Stimulated activated CD4-positive, alpha-beta T cell treated with anti-CD3 and anti-CD28 coated beads, Interleukin-1b, Interleukin-23, amount 100 ng/mL, for 48 hours (primary cell): ENCODE data around the gene BDNF.

Source experiments
- DNase-seq: peaks from one replicate; pipeline ENCODE4 v3.0.0-alpha.2; 2020

BDNF gene

DNA sequence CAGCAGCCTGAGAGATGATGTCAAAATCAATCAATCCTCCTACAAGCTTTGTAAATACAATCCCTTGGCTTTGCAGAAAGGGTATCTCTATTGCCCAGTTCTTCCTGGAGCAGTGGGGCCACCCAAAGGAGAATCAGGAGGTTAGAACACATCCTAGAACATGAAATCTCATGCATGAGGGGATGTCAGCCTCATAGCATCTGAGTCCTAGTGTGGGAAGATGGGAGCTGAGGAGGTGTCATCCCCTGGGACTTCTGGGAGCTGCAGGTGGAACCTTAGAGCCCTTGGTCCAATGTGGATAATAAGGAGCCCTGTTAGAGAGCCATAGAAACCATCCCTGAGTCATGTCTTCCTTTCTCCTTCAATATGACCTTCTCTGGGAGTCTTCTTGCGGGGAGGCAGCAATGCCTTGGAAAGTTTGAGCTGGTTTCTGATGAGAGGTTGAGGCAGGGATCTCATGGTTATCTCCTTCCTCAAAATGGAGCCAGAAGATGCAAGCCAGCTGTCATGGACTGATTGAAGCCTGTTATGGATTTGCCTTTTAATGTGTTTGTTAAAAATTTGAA, 74.8 kb downstream of the BDNF start:
- DNase-seq: no peak

DNA sequence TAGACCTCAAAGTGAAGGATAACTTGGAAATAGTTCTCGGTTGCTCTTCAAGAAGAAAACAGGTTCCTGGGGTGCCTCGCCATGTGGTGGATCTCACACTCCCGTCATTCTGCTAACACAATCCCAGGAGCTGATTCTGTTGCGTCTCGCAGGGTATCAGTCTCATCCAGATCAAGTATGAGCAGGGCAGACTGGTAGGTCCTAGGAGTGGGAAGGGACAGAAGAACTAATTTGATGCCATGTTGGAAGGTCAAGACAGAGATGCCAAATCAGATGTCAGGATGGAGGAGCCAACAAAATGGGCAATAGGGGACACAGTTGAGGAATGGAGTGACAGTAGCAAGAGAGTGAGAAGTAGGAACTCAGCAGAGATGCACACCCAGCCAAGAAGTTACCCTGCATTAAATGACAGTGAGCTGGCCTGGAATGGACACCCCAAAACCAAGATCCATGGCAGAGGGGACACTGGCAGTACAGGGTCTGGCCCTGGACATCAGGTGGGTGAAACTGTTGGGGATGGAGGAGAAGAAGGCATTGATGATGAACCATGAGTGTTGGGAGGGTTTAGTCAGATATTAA, 76.2 kb downstream of the BDNF start:
- no peak for DNase-seq

DNA sequence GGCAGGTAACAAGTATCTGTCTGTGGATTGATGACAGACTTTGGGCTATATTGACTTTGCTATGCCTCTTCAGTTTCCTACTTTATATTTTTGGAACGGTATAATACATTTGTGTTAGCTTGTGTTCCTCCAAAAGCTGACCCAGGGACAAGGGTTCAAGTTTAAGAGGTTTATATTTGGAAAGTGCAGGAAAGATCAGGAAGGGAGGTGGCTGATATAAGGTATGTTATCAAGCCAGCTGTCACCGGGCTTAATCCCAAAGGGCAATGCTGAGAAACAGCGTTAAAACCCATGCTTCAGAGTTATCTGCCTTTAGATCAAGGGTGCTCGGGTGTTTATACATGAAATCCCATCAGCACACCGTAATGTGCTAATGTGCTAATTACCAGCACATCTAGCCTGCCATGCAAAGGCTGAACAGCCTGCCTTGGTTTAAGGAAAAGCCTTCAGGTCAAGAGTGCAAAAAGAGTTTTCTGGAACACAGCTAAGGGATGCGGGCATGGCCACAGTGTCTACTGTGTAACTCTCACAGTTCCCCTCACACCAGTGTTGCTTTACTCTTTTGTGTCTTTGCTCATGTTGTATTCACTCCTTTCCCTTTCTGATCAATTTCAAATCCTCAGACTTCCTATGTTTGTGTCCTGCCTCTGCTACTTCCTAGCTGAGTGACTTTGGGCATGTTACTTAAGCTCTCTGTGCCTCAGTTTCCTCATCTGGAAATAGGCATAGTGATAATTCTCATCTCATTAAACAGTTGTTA, 77.5 kb downstream of the BDNF start:
- no peak for DNase-seq

DNA sequence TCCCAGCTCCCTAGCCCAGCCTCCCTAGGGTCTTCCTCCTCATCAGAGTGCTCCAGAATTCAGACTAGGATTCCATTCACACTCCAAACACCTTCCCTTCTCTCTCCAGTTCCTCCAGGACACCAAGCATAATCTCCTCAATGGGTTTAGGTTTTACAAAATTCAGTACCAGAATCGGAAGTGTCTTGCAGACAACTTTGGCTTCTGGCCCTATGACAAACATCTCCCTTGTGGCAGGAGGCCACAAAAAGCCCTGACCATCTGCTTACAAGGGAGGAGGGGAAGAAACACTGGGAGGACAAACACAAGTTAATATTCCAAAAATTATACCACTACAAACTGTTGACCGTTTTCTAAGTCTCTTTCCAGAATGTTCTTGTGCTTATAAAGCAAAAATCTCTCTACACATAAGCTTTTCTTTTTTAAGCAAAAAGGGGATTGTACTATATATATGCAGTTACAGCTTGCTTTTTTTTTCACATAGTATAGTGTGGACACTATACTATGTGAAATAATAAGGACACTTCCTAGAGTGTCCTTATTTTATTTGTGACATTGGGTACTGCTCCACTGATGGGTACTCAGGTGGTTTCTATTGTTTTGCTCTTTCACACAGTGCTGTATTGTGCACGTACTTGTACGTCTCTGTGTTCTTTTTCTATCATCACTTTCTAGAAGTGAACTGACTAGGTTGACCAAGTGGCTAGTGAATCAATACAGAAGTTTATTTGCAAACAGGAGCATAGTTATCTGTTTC, 78.7 kb downstream of the BDNF start:
- no peak for DNase-seq

DNA sequence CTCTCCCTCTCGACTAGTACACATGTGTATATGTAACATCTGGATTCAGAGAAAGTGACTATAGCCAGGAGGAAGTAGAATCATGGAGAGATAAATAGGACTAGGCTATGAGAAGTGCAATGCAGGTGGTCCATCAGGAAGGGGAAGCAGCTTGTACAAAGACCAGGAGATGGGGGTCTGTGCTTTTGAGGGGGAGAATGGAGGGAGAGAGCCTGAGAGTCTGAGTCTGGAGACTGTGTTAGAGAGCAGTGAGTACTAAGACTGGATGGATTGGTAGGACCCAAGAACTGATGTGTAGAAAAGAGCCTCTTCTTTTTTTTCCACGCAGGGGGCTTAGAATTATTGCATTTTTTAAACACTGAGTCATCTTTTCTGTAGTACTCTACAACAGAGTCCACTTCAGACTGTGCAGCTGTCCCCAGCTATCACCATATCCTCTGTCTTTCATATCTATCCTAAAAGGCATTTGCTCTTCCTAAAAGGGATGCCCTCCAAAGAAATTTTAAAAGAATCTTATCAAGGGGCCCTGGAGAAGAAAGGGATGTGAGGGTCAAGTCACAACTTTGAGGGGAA, 80.4 kb downstream of the BDNF start:
- no peak for DNase-seq

DNA sequence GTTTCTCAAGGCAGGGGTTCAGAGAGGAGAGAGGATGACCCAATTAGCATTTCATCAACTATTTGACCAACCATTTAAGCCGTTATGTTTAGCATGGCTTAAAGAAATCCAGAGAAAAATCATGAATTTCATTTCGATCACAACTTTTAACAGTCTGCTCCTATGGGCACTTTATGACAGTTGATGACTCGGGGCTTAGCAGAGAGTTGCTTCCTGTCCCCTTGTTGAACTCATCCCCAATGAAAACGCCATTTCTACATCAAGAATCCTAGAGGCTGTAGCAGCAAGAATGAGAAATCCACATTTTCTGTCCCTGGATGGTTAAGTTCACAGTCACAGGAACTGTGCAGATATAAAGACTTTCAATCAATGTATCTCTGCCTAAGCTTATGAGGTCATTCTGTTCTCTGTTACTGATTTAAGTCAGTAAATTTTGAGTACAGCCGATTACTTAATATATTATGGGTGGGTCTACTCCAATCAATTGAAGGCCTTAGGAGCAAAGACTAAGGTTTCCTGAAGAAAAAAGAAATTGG, 81.1 kb downstream of the BDNF start:
- no peak for DNase-seq

DNA sequence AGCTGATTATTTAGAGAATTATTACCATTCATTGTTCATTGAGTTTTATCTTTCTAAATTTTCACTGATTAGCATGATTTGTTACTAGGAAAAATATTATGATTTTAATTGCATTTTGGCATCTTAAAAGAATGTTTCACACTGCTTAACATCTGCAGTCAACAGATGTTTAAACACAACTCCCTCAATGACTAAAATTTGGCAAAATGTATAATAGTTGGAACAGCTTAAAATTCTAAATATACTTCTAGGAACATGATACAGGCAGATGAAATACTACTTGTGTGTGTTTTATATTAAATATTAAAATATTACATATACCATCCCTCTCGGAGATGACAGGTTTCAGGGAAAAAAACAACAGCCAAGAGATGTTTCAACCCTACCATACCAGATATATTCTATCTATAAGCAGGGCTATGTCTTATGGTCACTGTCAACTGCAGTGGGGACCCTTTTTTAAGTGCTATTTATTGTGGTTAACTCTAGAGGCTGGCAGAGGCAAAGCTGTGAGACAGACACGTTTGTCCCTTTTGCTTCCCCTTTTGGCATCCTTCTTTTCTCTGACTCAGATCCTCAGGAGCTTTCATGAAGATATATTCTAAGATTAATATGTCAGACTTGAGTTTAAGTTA, 81.9 kb downstream of the BDNF start:
- no peak for DNase-seq

DNA sequence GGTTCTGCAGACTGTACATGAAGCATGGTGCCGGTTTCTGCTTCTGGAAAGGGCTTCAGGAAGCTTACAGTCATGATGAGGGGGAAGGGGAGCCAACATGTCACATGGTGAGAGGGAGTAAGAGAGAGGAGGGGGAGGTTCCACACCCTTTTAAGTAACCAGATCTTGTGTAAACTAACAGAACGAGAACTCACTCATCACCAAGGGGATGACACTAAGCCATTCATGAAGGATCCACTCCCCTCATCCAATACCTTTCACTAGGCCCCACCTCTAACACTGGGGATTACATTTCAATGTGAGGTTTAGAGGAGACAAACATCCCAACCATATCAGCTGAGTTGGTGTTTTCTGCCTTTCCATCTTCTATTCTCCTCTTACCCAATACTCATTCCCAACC, 83.5 kb downstream of the BDNF start:
- no peak for DNase-seq

DNA sequence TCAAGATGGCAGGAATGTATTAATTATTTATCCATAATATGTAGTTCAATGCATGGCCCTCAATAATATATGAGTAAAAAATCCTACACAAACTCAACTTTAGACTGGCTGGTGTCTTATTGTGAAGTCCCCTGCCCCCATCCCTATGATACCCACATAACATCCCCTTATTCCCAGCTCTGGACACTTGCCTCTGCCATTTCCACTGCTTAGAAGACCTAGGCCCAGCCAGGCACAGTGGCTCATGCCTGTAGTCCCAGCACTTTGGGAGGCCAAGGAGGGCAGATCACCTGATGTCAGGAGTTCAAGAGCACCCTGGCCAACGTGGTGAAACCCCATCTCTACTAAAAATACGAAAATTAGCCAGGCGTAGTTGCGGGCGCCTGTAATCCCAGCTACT, 84.4 kb downstream of the BDNF start:
- DNase-seq: no peak

DNA sequence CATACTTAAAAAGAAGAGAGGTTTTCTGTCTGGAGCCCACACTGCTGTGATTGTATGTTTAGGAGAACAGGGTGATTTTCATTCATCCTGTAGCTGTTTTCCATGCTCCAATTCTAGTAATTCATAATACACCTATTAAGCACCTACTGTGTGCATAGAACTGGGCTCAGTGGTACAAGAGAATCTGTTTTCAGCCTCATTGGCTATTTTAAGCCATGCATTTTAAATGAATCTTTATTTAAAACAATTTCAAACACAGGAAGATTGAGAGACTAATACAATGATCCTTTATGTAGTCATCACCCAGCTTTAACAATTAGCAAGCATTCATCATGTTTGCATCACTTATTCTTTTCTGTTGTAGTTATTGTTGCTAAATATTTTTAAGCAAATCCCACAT, 86.2 kb downstream of the BDNF start:
- no peak for DNase-seq

DNA sequence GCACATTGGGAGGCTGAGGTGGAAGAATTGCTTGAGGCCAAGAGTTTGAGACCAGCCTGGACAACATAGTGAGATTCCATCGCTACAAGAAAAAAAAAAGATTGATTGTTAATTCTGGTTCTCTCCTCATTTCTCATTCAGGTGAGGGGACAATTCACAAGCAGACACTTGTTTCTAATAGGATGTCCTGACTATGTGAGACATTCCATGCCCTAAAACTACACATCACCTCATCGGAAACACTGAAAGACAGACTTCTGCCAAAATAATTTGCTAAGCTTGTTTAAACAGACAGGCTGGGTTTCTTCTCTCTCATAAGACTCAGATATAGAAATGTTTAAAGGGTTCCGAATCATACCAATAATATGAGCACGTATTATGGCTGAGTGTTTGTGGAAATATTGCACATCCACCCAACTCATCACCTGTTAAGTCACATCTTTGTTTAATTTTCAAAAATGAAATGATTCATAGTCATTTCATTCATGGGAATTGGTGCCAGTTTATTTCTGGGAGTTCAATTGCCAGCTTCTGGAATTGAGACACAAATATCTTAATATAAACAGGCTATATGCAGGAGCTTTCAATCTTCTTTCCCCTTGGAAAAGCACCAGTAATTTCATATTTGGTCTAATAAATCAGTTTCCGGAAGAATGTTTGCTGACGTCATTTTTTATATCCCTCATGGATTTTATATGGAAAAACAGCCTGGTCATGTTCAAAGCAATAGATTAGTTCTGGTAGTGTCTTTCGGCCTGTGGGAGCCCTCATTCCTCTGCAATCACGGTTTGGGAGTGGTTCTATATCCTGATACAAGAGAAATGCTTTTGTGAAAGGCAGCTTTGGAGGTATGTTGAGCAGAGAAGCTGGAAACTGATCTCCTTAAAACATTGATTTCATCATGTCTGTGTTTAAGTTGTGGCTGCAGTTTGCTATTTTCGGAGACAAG, 87.0 kb downstream of the BDNF start:
- no peak for DNase-seq

DNA sequence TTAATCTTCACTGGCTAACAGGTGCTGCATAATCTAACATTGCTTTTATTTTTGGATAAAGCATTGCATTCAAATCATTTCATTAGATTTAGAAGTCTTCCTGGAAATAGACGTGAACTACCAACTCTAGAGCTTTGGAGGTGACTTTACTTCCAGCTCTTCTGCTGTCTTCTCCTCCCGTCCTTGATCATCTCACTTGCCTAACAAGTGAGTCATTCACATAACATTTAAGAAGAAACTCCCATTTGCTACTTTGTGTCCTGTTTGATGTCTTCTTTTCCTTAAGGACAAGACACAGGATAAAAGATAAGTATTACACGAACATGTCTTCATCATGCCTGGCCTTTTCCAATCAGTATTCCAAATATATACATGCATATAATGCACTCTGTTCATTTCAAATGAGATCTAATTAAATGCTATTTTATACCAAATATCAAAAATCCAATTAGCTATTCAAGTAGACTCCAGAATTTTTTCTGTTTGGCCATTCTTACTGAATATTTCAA, 88.3 kb downstream of the BDNF start:
- no peak for DNase-seq

DNA sequence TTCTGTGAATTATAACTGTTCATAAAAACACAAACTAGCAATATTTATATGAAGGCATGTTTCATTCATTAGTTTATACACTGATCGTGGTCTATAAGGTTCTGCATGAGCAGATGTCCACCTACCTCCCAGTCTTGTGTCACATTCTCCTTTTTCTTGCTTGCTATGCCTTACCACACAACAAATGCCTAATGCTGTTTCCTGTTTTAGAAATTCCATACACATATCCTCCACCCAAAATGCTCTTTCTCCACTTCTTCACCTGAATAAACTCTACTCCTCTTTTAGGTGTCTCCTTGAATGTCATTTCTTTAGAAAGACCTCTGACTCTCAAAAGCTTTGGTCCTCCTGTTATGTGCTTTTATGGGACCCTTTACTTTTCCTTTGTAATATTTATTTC, 88.9 kb downstream of the BDNF start:
- no peak for DNase-seq

DNA sequence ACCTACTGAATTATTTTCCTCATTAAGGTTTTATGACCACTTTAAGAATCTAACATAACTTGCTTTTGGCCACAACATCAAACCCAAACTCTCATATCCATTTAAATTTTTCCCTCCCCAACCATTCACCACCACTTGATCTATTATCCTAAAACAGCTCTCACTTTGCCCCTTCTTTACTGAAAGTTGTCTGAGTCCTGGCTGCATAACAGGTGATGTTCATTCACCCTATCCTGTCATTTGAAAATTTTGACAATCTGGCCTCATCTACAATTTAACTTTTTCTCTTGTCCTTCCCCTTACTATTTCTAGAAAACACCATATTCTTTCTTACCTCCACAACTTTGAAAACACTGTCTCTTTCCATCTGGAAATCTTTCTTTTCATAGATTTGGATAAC, 89.3 kb downstream of the BDNF start:
- DNase-seq: no peak

DNA sequence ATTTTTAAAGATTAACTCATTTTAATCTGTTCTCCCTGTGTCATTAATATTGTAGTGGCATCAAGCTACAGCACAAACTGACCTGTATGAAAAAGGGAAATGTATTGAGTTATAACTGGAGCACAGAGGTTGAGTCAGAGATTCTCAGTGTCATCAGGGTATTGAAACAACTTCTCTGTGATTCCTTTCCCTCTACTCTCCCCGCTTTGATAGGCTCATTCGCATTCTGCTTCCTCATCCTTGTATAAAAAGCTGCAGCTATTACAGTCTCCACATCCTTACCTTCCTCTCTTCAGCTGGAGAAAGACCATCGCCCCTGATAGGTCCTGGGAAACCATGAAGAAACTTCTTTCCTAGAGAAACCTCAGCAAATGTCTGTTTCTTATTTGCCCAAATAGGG, 90.0 kb downstream of the BDNF start:
- no peak for DNase-seq

DNA sequence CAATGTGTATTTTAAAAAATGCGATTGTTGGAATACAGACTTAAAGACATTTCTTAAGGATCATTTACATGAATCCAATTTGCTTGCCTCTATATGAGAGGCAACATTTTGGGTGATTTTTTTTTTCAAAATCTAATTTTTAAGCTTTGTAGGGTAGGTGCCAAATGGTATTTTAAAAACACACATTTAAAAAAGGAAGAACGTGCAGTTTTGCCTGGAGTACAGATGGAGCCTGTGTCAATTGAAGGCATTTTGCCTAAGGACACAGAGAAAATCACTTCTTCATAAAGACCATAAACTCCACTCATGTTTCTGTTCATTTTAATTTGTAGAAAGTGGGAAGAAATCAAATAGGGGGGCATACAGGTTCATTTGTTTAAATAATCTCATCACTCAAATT, 91.3 kb downstream of the BDNF start:
- DNase-seq: no peak

DNA sequence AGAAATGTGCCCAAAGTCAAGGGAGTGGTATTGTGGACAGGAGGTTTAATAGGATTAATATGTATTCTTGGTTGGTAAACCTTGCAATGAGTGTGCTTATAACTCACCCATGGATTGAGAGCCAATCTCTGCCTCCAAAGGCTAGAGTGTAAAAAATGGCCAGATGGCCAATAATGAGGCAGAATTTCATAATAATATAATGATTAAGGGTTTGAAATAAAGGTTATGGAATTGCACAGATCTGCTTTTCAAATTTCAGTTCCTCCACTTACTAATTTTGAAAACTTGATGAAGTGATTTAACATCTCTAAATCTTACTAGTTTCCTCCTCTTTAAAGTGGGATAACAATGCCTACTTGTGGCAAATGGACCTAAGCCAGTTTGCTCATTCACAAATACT, 94.8 kb downstream of the BDNF start:
- DNase-seq: no peak
